ENCODE results near the gene DLX3. TPM values are rescaled to one million over a fixed set of nuclear protein-coding genes. Genes with fewer than 3 reads are reported as not detected.

The DLX3 gene
- total RNA-seq, 1 experiment from 2014 or later, result 0.74 TPM

- no peak for TF ChIP-seq NR1H2 (CRISPR knock-in tag; IDR thresholded peaks at IDR 0.05)
These were observed 30.7 kb downstream of the DLX3 start (continued) for GRCh38 chr17:49964303-49964768.

GRCh38 chr17:49963626-49964302, 31.3 kb downstream of the DLX3 start:
- Mint-ChIP-seq H3K27ac (no peak overlapping the region), H3K9me3 (no peaks in the 10 kb centered on the region), H3K4me3 (peak overlapping the region; percentile 68), H3K4me1 (peaks cover 38% of the 10 kb centered on the region), H3K36me3 (no peaks in the 10 kb centered on the region), H3K27me3 (ENCODE audit: low read depth) (peaks cover 97% of the 10 kb centered on the region)
- peak; percentile 54 for DNase-seq (ENCODE audit: low spot score)
- no peak for ATAC-seq
- ChIA-PET CTCF (interaction anchor here (0.7 to 4.2 kb wide), 15 partner anchors 11 to 153 kb away, joined by 3 to 41 read pairs (median 5); partner anchors contain the start of gene DLX3), POLR2A (interaction anchor here (1.2 kb wide), 1 partner anchor 98 kb away, joined by 3 read pairs; no protein-coding TSS in a partner anchor)
- TF ChIP-seq ZNF317 (CRISPR knock-in tag; IDR thresholded peaks at IDR 0.05; ENCODE audit: borderline replicate concordance, low read depth) (no peak), FOXJ3 (CRISPR knock-in tag; IDR thresholded peaks at IDR 0.05; ENCODE audit: borderline replicate concordance) (no peak), TCF7 (CRISPR knock-in tag; IDR thresholded peaks at IDR 0.05; ENCODE audit: low read depth) (no peak), PRDM15 (CRISPR knock-in tag; IDR thresholded peaks at IDR 0.05) (peak; percentile 90)

- ChIA-PET POLR2A (interaction anchor here (0.7 kb wide), 1 partner anchor 87 kb away, joined by 3 read pairs; no protein-coding TSS in a partner anchor), CTCF (interaction anchor here (1.0 to 4.2 kb wide), 13 partner anchors 10 to 153 kb away, joined by 3 to 41 read pairs (median 6); partner anchors contain the start of gene DLX3)
- ATAC-seq, result peak; percentile 32
- Mint-ChIP-seq H3K4me1 (peaks cover 38% of the 10 kb centered on the region), H3K27me3 (ENCODE audit: low read depth) (peaks cover 93% of the 10 kb centered on the region), H3K9me3 (no peaks in the 10 kb centered on the region), H3K4me3 (peak overlapping the region; percentile 68), H3K36me3 (no peaks in the 10 kb centered on the region), H3K27ac (no peak overlapping the region)
- no peak for DNase-seq (ENCODE audit: low spot score)
- TF ChIP-seq SP1 (CRISPR knock-in tag; conservative IDR thresholded peaks at IDR 0.05), result 0 out of 2 replicates have a peak, but pooled peaks have one; percentile 16
- TF ChIP-seq MXD4 (CRISPR knock-in tag; IDR thresholded peaks at IDR 0.05; ENCODE audit: borderline replicate concordance), result no peak
These were observed 31.8 kb downstream of the DLX3 start for GRCh38 chr17:49963309-49963625.

GRCh38 chr17:49962599-49963308, 32.3 kb downstream of the DLX3 start:
- Mint-ChIP-seq H3K27me3 (ENCODE audit: low read depth) (peaks cover 88% of the 10 kb centered on the region), H3K36me3 (no peaks in the 10 kb centered on the region), H3K4me3 (peak overlapping the region; percentile 68), H3K27ac (no peak overlapping the region), H3K4me1 (peaks cover 38% of the 10 kb centered on the region), H3K9me3 (no peaks in the 10 kb centered on the region)
- DNase-seq (ENCODE audit: low spot score) (peak; percentile 44), ATAC-seq (peak; percentile 15)
- ChIA-PET CTCF (interaction anchor here (0.6 to 4.2 kb wide), 15 partner anchors 10 to 103 kb away, joined by 3 to 41 read pairs (median 6); partner anchors contain the start of gene DLX3), POLR2A (interaction anchor here (0.6 to 0.7 kb wide), 2 partner anchors 86 to 1051 kb away, joined by 3 read pairs; no protein-coding TSS in a partner anchor)
- no peak for TF ChIP-seq ZNF232 (CRISPR knock-in tag; IDR thresholded peaks at IDR 0.05)
- TF ChIP-seq OVOL2 (CRISPR knock-in tag; IDR thresholded peaks at IDR 0.05; ENCODE audit: borderline replicate concordance), result no peak
- no peak for TF ChIP-seq FOXP1 (CRISPR knock-in tag; IDR thresholded peaks at IDR 0.05; ENCODE audit: borderline replicate concordance)
- no peak for TF ChIP-seq MAX (CRISPR knock-in tag; IDR thresholded peaks at IDR 0.05)
- TF ChIP-seq MYBL2 (CRISPR knock-in tag; IDR thresholded peaks at IDR 0.05), result no peak
- TF ChIP-seq ZBTB43 (CRISPR knock-in tag; IDR thresholded peaks at IDR 0.05), result no peak
- TF ChIP-seq RORB (CRISPR knock-in tag; IDR thresholded peaks at IDR 0.05), result no peak
- TF ChIP-seq TEAD1 (CRISPR knock-in tag; IDR thresholded peaks at IDR 0.05), result no peak
- TF ChIP-seq ATF3 (CRISPR knock-in tag; conservative IDR thresholded peaks at IDR 0.05), result no peak
- TF ChIP-seq CTCF (IDR thresholded peaks at IDR 0.05), result no peak
- no peak for TF ChIP-seq NFE2L1 (CRISPR knock-in tag; IDR thresholded peaks at IDR 0.05)
- no peak for TF ChIP-seq ATF6 (CRISPR knock-in tag; IDR thresholded peaks at IDR 0.05)

All from WTC11 (cell line).